K562 (cell line): ENCODE results near the gene LRFN4. TPM values are rescaled to one million over a fixed set of nuclear protein-coding genes. Genes with fewer than 3 reads are reported as not detected.

Experiments
- BCLAF1 ChIP-seq, 2 experiments: fragments of 450-650 bp in 1 of 2; IDR thresholded peaks; 2 replicates each; pipeline ENCODE4 v1.6.1; 2011 to 2017; ENCODE audit warnings: low read depth in 2 of 2, antibody characterized with exemption in 1 of 2, borderline replicate concordance in 1 of 2, low read length in 1 of 2, mild to moderate bottlenecking in 1 of 2, mixed read lengths in 1 of 2; ENCODE audit not compliant: control insufficient read depth in 1 of 2
- CCNT2 ChIP-seq: IDR thresholded peaks from 2 replicates; pipeline ENCODE4 v1.6.1; 2011; ENCODE audit warnings: borderline replicate concordance, low read depth, mild to moderate bottlenecking, moderate library complexity, mixed read lengths, low read length; ENCODE audit not compliant: insufficient read length; ENCODE audit errors: extremely low read depth
- DMBX1 ChIP-seq: fragments of 250-450 bp; sonication (Bioruptor Pico); IDR thresholded peaks from 2 replicates; pipeline ENCODE4 v1.8.0; 2022; ENCODE audit warnings: inconsistent platforms, mild to moderate bottlenecking, moderate library complexity, borderline replicate concordance
- HDAC3 ChIP-seq: fragments of 450-650 bp; IDR thresholded peaks from 2 replicates; pipeline ENCODE4 v1.6.1; 2018; ENCODE audit warnings: borderline replicate concordance, mild to moderate bottlenecking, moderate library complexity; ENCODE audit not compliant: partially characterized antibody
- KLF1 ChIP-seq: fragments of 450-650 bp; IDR thresholded peaks from 2 replicates; pipeline ENCODE4 v1.6.1; 2016; ENCODE audit warnings: missing genetic modification characterization, missing compliant biosample characterization
- MYNN ChIP-seq, 2 experiments: sonication (generic); formaldehyde crosslinking in 1 of 2; IDR thresholded peaks; 2 replicates each; pipeline versions ENCODE4 v1.5.0 to v1.6.1; 2016 to 2020; ENCODE audit warnings: antibody characterized with exemption in 1 of 2, missing genetic modification reagents in 1 of 2
- NR3C1 ChIP-seq: sonication (generic); formaldehyde crosslinking; IDR thresholded peaks from 2 replicates; pipeline ENCODE4 v1.8.1; 2022; ENCODE audit warnings: missing genetic modification reagents
- POLR3G ChIP-seq: IDR thresholded peaks from 2 replicates; pipeline ENCODE4 v1.6.1; 2011; ENCODE audit not compliant: insufficient read length, insufficient replicate concordance; ENCODE audit errors: extremely low read depth
- SRSF9 ChIP-seq: fragments of 200-400 bp; formaldehyde crosslinking; IDR thresholded peaks from 2 replicates; pipeline ENCODE4 v1.6.1; 2017; ENCODE audit warnings: low read depth, low read length, borderline replicate concordance
- TAF7 ChIP-seq: fragments of 450-650 bp; IDR thresholded peaks from 2 replicates; pipeline ENCODE4 v1.6.1; 2016; ENCODE audit warnings: missing genetic modification characterization, missing compliant biosample characterization
- USF2 ChIP-seq: sonication (generic); formaldehyde crosslinking; IDR thresholded peaks from 2 replicates; pipeline ENCODE4 v1.5.0; 2020; ENCODE audit warnings: missing genetic modification reagents
- ZBTB49 ChIP-seq: sonication (generic); formaldehyde crosslinking; IDR thresholded peaks from 2 replicates; pipeline ENCODE4 v1.8.0; 2022; ENCODE audit warnings: missing genetic modification reagents, mild to moderate bottlenecking, borderline replicate concordance
- polyA plus RNA-seq, 8 experiments: library from polyadenylated mRNA; depleted of rRNA in 4 of 8; stranded (reverse) in 5 of 8; unstranded in 3 of 8; fragments of >200 nt; fragmentation: Nextera tagmentation in 2 of 8; fragmentation: Illumina TruSeq in 1 of 8; extraction: Ambion mirVana in 2 of 8; extraction: Trizol in 1 of 8; gene quantifications; 2 replicates each; pipeline versions ENCODE4 v1.2.1 to v1.2.3, GENCODE V29; 2011 to 2014; ENCODE audit warnings: inconsistent platforms in 1 of 8, missing spikeins in 1 of 8
- total RNA-seq, 7 experiments: library from RNA; depleted of rRNA in 6 of 7; stranded (reverse); fragments of >200 nt in 6 of 7; fragmentation: Illumina TruSeq in 2 of 7; extraction: Trizol in 2 of 7; gene quantifications; 2 replicates each; pipeline versions ENCODE4 v1.2.1 to v1.2.3, GENCODE V29; 2011 to 2021; ENCODE audit warnings: low replicate concordance in 1 of 7
- TF ChIP-seq, protein P1 (sequence below): fragments of 250-450 bp; sonication (Bioruptor Pico); IDR thresholded peaks from 2 replicates; pipeline ENCODE4 v1.4.0; 2020

The LRFN4 gene
- total and polyA plus RNA-seq, 9 of the 15 experiments (the other 6 are each of a cell fraction or from before 2014, with no cell fraction given), result 0.10 to 60.1 (median 6.7) TPM

DNA sequence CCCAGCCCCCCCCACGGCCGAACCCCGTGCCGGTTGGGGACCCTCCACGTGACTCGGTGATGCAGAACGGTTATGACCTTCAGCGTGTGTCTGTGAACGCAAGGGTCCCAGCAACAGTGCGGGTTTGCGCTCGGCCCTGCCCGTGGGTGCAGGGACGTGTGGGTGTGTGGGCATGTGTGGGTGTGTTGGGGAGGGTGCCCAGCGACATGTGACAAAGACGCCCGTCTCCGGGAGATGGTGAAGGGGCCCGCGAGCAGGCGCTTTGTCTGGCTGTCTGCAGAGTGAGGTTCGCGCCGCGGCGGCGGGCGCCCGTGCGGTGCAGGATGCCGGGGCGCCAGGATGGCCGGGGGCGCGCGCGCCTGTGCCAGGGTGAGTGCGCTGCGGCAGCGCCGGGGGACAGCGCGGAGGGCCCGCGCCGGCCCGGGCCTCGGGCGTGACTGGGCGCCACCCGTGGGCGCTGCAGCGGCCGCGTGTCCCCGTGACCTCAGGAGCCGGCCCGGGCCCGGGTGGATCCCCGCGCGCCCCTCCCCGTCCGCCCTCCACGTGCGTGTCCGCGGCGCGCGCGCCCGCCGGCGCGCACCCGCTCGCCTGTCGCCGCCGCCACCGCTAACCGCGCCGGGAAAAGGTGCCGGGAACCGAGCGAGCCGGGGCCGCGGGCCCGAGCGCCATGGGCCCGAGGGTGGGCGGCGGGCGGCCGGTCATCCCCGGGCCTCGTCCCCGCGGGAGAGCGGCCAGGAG lies at the start of gene LRFN4 (continued):
- TF ChIP-seq USF2 (CRISPR knock-in tag) (peak; percentile 82), POLR3G (no peak), NR3C1 (CRISPR knock-in tag) (no peak), BCLAF1 (IDR thresholded peaks at IDR 0.05; ENCODE audit: borderline replicate concordance in 1 of 2, control insufficient read depth in 1 of 2, low read depth in 2 of 2, low read length in 1 of 2) (no peak), CCNT2 (no peak), ZBTB49 (no peak), MYNN (IDR thresholded peaks at IDR 0.05) (0 out of 2 replicates have a peak, but pooled peaks have one; percentile 65), MYNN (CRISPR knock-in tag; IDR thresholded peaks at IDR 0.05) (no peak), HDAC3 (no peak), KLF1 (tag) (0 out of 2 replicates have a peak, but pooled peaks have one; percentile 46), TAF7 (tag) (no peak), SRSF9 (no peak), DMBX1 (peak; percentile 44; the same call in 1 of the 2 replicates)
- TF ChIP-seq, protein P1, sequence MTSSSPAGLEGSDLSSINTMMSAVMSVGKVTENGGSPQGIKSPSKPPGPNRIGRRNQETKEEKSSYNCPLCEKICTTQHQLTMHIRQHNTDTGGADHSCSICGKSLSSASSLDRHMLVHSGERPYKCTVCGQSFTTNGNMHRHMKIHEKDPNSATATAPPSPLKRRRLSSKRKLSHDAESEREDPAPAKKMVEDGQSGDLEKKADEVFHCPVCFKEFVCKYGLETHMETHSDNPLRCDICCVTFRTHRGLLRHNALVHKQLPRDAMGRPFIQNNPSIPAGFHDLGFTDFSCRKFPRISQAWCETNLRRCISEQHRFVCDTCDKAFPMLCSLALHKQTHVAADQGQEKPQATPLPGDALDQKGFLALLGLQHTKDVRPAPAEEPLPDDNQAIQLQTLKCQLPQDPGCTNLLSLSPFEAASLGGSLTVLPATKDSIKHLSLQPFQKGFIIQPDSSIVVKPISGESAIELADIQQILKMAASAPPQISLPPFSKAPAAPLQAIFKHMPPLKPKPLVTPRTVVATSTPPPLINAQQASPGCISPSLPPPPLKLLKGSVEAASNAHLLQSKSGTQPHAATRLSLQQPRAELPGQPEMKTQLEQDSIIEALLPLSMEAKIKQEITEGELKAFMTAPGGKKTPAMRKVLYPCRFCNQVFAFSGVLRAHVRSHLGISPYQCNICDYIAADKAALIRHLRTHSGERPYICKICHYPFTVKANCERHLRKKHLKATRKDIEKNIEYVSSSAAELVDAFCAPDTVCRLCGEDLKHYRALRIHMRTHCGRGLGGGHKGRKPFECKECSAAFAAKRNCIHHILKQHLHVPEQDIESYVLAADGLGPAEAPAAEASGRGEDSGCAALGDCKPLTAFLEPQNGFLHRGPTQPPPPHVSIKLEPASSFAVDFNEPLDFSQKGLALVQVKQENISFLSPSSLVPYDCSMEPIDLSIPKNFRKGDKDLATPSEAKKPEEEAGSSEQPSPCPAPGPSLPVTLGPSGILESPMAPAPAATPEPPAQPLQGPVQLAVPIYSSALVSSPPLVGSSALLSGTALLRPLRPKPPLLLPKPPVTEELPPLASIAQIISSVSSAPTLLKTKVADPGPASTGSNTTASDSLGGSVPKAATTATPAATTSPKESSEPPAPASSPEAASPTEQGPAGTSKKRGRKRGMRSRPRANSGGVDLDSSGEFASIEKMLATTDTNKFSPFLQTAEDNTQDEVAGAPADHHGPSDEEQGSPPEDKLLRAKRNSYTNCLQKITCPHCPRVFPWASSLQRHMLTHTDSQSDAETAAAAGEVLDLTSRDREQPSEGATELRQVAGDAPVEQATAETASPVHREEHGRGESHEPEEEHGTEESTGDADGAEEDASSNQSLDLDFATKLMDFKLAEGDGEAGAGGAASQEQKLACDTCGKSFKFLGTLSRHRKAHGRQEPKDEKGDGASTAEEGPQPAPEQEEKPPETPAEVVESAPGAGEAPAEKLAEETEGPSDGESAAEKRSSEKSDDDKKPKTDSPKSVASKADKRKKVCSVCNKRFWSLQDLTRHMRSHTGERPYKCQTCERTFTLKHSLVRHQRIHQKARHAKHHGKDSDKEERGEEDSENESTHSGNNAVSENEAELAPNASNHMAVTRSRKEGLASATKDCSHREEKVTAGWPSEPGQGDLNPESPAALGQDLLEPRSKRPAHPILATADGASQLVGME (CRISPR knock-in tag), result no peak
